ENCODE results near the gene BTBD8.

- no peak for TF ChIP-seq CTCF (IDR thresholded peaks at IDR 0.05)
- TF ChIP-seq POLR2AphosphoS5 (IDR thresholded peaks at IDR 0.05), result no peak
- no peak for TF ChIP-seq POLR2A (IDR thresholded peaks at IDR 0.05)
These were observed 88.5 kb downstream of the BTBD8 start for GRCh38 chr1:92168657-92169056.

Data from prostate gland (tissue), 2 donors.